Measurements from ENCODE around the gene GEMIN5. TPM values are rescaled to one million over a fixed set of nuclear protein-coding genes. Genes with fewer than 3 reads are reported as not detected.
A peak's percentile ranks its signal among the peaks of the same experiment; 100 is the strongest.
"Not testable (repeated sequence)": the region's sequence is repeated elsewhere in the genome, so short reads cannot be mapped to it uniquely, and the experiment has no call there.

Gene GEMIN5
- total RNA-seq, 1 donor from 2014 or later = 12.5 TPM

DNA sequence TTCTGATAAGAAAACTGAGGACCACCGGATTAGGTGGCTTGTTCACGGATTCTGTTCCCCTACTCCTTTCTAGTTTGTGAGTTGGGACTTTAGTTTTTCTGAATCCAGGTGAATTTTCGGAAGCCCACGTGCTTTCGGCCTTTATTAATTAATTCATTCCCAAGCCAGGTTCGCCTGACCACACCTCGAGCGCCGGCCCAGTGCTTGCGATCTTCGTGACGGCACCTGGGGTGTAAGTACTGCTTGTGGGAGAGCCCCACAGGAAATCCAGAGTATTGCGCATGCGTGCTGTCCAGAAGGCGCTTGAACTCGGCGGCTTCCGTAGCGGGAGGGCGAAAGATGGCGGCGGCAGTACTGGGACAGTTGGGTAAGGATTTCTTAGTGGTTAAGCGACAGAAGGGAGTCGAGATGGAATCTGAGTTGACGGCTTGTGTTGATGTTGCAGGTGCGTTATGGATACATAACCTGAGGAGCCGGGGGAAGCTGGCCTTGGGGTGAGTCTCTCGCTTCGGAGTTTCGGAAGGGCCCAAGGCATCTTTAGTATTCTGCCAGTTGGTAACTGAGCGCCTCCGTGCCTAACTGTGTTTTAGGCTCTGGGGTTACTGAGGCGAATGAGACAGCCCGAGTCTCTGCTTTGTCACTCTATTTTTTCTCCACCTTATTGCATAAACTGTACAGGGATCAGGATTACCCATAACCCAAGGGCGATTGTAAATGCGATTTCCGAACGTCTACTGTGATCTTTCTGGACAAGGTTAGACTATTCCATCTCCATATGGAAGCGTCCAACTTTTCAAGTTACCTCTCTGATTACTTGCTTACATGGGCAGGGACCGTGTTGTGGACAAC is 3.0 kb upstream of the GEMIN5 start, which contains the start of gene MRPL22:
TSS of gene MRPL22 (plus strand) at position 302 of the 849 bp plus-strand sequence. CDS start at position 340, 38 bp downstream.
- Mint-ChIP-seq H3K27ac (ENCODE audit: unreplicated experiment) (peak within 1 kb of the TSS; percentile 96), H3K4me3 (ENCODE audit: unreplicated experiment) (peak within 1 kb of the TSS; percentile 84), H3K9me3 (ENCODE audit: low read depth) (no peaks in the 10 kb centered on the region), H3K4me1 (ENCODE audit: low read depth) (peaks cover 42% of the 10 kb centered on the region), H3K36me3 (ENCODE audit: low read depth) (no peaks in the 10 kb centered on the region), H3K27me3 (ENCODE audit: low read depth) (no peaks in the 10 kb centered on the region)
- TF ChIP-seq, protein P1, sequence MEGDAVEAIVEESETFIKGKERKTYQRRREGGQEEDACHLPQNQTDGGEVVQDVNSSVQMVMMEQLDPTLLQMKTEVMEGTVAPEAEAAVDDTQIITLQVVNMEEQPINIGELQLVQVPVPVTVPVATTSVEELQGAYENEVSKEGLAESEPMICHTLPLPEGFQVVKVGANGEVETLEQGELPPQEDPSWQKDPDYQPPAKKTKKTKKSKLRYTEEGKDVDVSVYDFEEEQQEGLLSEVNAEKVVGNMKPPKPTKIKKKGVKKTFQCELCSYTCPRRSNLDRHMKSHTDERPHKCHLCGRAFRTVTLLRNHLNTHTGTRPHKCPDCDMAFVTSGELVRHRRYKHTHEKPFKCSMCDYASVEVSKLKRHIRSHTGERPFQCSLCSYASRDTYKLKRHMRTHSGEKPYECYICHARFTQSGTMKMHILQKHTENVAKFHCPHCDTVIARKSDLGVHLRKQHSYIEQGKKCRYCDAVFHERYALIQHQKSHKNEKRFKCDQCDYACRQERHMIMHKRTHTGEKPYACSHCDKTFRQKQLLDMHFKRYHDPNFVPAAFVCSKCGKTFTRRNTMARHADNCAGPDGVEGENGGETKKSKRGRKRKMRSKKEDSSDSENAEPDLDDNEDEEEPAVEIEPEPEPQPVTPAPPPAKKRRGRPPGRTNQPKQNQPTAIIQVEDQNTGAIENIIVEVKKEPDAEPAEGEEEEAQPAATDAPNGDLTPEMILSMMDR (IDR thresholded peaks at IDR 0.05) = no peak
- peak; percentile 95 for DNase-seq (ENCODE audit: low spot score)

DNA sequence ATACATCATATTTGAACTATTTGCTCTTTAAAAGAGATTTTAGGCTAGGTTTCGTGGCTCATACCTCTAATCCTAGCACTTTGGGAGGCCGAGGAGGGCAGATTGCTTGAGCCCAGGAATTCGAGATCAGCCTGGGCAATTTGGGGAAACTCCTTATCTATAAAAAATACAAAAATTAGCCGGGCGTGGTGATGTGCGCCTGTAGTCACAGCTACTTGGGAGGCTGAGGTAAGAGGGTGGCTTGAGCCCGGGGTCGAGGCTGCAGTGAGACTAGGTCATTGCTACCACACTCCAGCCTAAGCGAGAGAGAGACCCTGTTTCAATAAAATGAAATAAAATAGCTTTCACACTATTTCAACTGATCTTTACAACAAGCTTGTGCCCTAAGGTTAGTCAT is 2.4 kb upstream of the GEMIN5 start:
- TF ChIP-seq, protein P1 (IDR thresholded peaks at IDR 0.05) = no peak
- no peak for DNase-seq (ENCODE audit: low spot score)
- Mint-ChIP-seq H3K4me3 (ENCODE audit: unreplicated experiment) (peak overlapping the region; percentile 84), H3K36me3 (ENCODE audit: low read depth) (peaks cover 3% of the 10 kb centered on the region), H3K27me3 (ENCODE audit: low read depth) (no peaks in the 10 kb centered on the region), H3K9me3 (ENCODE audit: low read depth) (no peaks in the 10 kb centered on the region), H3K27ac (ENCODE audit: unreplicated experiment) (peak overlapping the region; percentile 96), H3K4me1 (ENCODE audit: low read depth) (peaks cover 45% of the 10 kb centered on the region)

DNA sequence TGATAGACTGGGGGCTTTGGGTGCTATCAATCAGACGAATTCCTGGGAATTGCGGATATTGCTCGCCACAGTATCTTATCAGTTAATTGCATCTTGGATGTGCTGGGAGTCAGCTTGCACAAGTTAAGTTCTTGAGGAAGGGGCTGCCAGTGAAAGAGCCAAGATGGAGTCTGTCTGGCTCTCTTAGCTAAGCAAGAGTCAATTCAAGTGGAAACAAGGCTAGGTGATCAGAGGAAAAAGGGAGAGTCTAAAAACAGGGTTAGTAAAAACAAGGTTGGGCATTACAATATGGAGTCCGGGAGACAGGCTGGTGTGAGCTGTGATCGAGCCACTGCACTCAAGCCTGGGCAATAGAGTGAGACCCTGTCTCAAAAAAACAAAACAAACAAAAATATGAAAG is 1.4 kb upstream of the GEMIN5 start:
- not testable (repeated sequence) for H3K9me3 Mint-ChIP-seq (ENCODE audit: low read depth); H3K4me3 Mint-ChIP-seq (ENCODE audit: unreplicated experiment); DNase-seq (ENCODE audit: low spot score); H3K27me3 Mint-ChIP-seq (ENCODE audit: low read depth); H3K36me3 Mint-ChIP-seq (ENCODE audit: low read depth); H3K27ac Mint-ChIP-seq (ENCODE audit: unreplicated experiment)
- peaks cover 45% of the 10 kb centered on the region for H3K4me1 Mint-ChIP-seq (ENCODE audit: low read depth)

DNA sequence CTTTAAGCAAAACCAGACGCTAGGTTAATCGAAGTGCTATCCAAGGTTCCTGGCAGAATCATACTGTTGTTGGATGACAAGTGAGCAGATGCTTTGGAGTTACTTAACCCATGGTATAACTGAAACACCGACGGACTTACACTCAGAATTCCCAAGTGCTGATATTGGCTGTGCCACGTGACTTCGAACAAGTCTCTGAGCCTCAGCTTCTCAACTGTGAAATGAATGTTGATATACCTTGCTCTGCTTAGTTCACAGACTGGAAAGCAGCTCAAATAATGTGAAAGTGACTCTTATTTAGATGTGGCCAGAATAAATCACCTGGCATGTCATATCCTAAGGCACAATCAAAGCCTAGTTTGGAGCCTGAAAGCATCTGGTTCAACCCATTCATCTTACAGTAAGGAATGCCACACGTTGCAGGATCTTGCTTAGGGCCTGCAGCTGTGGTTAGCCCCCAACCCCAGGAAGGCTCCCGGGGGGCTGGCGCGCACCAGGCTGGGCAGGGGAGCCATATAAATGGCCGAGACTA is 759 bp downstream of the GEMIN5 start:
- TF ChIP-seq, protein P1 (IDR thresholded peaks at IDR 0.05) = no peak
- H3K4me3 Mint-ChIP-seq (ENCODE audit: unreplicated experiment) = peak overlapping the region; percentile 88
- peaks cover 35% of the 10 kb centered on the region for H3K4me1 Mint-ChIP-seq (ENCODE audit: low read depth)
- H3K27ac Mint-ChIP-seq (ENCODE audit: unreplicated experiment) = peak overlapping the region; percentile 81
- H3K36me3 Mint-ChIP-seq (ENCODE audit: low read depth) = peaks cover 6% of the 10 kb centered on the region
- no peaks in the 10 kb centered on the region for H3K27me3 Mint-ChIP-seq (ENCODE audit: low read depth)
- DNase-seq (ENCODE audit: low spot score) = no peak
- no peaks in the 10 kb centered on the region for H3K9me3 Mint-ChIP-seq (ENCODE audit: low read depth)

DNA sequence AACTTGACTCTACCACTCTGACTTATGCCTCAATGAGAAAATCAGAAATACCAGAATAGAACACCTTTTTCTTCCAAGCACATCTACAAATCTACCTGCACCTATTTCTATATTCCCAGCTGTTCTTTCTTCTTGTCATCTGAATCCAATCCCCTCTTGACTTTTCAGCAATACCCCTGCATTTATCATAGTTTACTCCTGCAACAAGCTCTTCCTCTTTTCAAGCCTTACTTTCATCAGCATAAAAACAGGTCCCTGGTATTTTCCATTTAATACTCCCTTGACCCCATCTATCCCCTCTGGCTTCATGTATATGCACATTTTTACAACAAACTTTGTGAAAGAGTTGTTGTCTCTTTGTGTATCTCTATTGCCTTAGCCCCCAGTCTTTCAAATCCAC is 3.1 kb downstream of the GEMIN5 start:
- Mint-ChIP-seq H3K4me3 (ENCODE audit: unreplicated experiment) (no peak overlapping the region), H3K4me1 (ENCODE audit: low read depth) (peaks cover 22% of the 10 kb centered on the region), H3K36me3 (ENCODE audit: low read depth) (peaks cover 11% of the 10 kb centered on the region), H3K27me3 (ENCODE audit: low read depth) (no peaks in the 10 kb centered on the region), H3K9me3 (ENCODE audit: low read depth) (no peaks in the 10 kb centered on the region), H3K27ac (ENCODE audit: unreplicated experiment) (no peak overlapping the region)
- no peak for DNase-seq (ENCODE audit: low spot score)
- TF ChIP-seq, protein P1 (IDR thresholded peaks at IDR 0.05) = no peak

Measured in chondrocyte (in vitro differentiated cells).